Right renal cortex interstitium (tissue), 3 donors: ENCODE data around the gene SORCS1. TPM values are rescaled to one million over a fixed set of nuclear protein-coding genes. Genes with fewer than 3 reads are reported as not detected.

ENCODE experiments used
- DNase-seq, 3 donors: peaks; one replicate each; pipeline ENCODE4 v3.0.0-alpha.2; 2013; ENCODE audit warnings: low read depth in 3 of 3, low spot score in 2 of 3
- polyA plus RNA-seq, 3 donors: library from polyadenylated mRNA; unstranded; fragments of 120-200 nt; gene quantifications; one replicate each; pipeline ENCODE4 v1.2.1, GENCODE V29; 2013; ENCODE audit not compliant: insufficient read length in 3 of 3

Gene SORCS1
- polyA plus RNA-seq = 10 to 100 TPM; 12.0 to 21.6 (median 17.3) TPM

DNA sequence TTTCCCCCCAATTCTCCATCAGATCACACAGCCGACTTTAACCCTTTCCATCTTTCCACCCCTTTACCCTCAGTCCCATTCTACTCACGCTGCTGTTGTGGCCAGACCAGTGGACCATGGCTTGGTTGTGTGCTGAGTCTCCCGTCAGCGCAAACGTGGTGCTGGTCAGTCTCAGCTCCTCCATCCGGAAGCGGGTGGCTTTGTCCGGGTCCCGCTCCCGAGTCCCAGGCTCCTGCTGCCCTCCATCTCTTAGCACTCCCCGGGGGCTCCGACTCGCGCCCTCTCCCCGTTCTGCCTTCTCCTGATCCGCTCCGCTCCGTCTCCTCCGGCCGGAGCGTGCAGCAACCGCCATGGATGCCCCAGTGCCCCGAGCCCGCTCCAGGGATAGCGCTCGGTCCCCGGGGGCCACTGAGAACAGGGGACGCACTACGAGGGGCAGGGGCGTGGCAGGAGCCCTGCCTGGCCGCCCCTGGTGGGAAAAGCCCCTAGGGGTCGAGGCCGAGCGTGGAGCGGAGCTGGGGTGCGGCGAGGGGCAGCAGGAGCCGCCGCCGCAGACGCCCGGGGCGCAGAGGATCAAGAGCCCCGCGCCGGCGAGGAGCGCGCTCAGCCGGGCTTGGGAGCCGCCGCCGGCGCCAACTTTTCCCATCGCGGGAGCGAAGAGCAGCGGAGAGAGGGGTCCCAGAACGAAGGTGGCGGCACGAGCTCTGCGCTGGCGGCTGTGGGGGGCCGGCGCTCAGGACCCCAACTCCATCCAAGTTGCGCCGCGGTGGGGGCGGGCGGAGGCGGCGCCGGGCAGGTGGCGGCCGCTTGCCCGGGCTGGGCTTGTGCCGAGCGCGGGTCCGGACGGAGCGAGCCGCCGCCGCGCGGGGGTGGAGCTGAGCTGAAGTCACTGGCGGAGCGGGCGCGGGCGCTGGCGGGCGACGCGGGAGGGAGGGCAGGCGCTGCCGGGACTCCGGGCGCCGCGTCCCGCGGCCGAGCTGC, at the start of gene SORCS1:
Gene SORCS1 (minus strand): TSS at position 826 of the 981 bp plus-strand sequence.
- DNase-seq = no peak

DNA sequence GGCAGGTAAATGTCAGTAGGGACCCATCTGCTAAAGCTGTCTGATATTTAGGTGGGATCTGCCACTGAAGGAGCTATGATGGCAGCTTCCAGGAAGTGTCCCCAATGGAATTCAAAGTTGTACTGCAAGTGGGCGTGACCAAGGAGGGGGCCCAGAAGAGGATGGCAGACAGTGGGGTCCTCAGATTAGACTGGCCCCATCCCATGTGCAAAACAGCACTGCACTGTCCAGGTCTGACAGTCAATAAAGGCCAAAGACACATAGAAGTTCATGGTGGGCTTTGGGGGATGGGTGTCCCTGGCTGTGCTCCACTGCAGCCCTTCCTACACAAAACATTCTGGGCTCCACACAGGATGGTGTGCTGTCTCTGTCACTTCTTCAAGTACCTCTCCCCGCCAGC, 49.8 kb upstream of the SORCS1 start:
- no peak for DNase-seq

- DNase-seq = no peak
Measured at GRCh38 chr10:107213861-107214260, 49.4 kb upstream of the SORCS1 start.

- DNase-seq = no peak
Measured at GRCh38 chr10:107206833-107207232, 42.3 kb upstream of the SORCS1 start.

GRCh38 chr10:107169516-107169915, 5.0 kb upstream of the SORCS1 start:
- no peak for DNase-seq

GRCh38 chr10:107168738-107169137, 4.2 kb upstream of the SORCS1 start:
- DNase-seq = no peak

- no peak for DNase-seq
Measured at GRCh38 chr10:107166403-107166802, 1.9 kb upstream of the SORCS1 start.

- DNase-seq = no peak
Measured at GRCh38 chr10:107164992-107165391, 486 bp upstream of the SORCS1 start.

GRCh38 chr10:107163076-107163855, 1.2 kb downstream of the SORCS1 start:
- DNase-seq = no peak

DNA sequence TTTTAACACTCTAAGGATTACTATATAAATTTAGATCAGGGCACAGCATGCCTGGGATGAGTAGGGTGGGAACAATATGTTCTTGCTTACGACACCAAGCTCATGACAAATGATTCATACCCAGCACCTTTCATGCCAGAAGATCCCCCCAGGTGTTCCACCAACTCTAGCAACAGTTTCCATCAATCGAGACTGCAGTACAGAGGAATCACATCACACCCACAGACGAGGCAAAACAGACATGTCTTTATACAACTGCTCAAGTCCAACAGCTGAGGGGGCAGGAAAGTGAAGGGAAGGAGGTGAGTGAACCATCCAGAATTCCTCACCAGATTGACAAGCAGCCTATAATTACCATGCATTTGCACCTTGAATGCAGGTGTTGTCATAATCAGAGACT, 3.6 kb downstream of the SORCS1 start:
- DNase-seq = no peak

GRCh38 chr10:107159871-107160270, 4.6 kb downstream of the SORCS1 start:
- DNase-seq = no peak

DNA sequence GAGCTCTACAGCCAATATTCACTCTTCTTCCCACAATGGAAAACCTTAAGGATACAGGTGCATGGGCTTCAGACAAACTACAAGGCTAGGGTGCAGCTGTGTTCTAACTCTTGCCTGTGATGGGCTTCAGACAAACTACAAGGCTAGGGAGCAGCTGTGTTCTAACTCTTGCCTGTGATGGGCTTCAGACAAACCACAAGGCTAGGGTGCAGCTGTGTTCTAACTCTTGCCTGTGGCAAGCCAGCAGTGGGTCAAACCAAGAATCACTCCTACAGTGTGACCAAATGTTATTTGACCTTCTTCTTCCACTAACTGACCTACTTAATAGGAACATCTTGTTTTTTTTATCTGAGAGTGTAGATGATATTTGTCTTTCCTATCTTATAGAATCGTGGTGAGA, 7.4 kb downstream of the SORCS1 start:
- DNase-seq = no peak

- DNase-seq = no peak
Measured at GRCh38 chr10:107152087-107152486, 12.4 kb downstream of the SORCS1 start.

DNA sequence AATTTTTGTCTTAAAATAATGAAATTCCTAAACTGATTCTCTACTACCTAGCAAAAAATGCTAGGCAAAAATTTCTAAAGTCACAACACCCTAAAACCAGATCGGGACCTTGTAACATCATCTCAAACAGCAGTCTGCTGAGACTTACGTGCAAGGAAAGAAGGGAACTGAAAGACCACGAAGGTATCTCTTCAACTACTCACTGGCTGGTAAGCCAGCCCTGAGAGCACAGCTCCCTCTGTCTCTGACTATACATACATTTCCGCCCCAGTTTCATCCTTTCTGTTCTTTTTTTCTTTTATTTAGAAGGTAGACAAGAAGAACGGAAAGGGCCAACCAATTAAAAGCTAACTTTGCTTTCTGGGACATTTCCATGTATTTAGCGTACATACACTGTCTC, 15.6 kb downstream of the SORCS1 start:
- DNase-seq = no peak

GRCh38 chr10:107144490-107144889, 20.0 kb downstream of the SORCS1 start:
- DNase-seq = no peak

DNA sequence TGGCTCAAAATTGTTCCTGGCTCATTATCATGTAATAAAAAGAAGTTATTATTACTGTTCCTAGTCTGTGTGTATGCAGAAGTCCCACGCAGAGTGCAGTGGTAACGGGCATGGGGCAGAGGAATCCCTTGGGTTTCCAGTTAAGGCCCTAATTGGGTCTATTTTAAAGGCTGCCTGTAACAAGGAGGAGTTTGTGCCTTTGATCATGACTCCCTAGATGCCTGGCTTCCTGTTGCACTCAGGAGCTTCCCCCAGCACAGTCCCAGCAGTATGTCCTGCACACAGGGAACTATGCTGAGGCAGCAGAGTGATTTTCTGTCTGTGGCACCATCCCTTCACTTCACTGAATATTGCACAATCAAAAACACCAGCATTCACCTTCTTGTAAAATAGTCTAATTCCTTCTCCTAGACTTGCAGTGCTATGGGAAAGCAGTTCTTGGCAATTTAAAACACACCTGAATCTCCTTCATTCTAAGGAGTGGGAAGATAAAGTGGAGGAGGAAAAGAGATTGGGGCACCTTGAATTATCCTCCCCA, 22.9 kb downstream of the SORCS1 start:
- no peak for DNase-seq

GRCh38 chr10:107139237-107139636, 25.3 kb downstream of the SORCS1 start:
- no peak for DNase-seq

DNA sequence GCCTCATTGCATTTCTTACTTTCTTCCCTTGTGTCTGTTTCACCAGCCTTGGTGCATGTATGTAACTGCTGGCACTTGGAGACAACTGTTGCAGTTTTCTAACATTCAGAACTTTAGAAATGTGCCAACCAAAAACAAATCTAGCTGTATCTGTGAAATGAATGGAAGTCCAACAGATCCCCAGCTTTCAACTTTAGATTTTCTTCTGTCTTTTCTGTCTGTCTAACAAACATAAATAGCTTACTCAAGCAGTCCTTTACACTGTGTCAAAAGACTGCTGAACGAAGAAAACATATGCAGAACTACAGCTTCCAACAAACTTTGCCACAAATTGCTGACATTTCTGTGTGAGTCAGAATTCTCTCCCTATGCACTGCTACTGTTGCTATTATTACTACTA, 30.9 kb downstream of the SORCS1 start:
- DNase-seq = no peak

DNA sequence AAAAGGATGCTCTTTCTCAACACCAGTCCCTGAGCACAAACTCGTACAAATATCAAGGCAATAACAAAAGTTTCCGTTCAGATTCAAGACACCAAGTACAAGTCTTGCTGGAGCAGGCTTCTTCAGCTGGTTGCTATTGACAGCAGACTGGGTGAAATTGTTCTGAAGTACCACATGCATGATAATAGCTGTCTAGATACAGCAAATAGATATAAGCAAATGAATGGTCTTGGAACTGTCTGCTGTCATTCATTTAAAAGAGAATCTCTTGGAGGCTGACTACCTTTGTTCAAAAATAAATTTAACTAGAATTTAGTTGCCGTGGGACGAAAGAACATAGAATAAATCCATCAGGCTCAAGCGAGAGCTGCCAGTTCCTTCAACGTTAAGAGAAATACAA, 35.5 kb downstream of the SORCS1 start:
- no peak for DNase-seq

- no peak for DNase-seq
Measured at GRCh38 chr10:107126512-107127065, 37.9 kb downstream of the SORCS1 start.

DNA sequence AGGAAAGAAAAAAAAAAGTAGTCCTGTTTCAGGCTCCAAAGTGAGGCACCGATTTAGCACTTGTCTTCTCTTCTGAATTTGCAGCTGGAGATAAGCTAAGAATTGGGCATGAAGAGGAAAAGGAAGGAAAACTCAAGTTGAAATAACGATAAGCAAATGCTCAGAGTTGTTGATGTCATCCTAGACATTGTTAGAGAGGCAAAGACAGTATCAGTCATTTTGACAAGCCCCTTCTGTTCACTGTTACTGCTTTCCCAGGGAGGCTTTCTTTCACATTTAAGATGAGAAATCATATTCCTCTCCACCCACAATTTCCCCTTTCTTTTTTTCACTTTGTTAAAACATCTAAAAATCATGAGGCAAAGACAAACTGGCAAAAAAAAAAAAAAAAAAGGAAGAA, 41.8 kb downstream of the SORCS1 start:
- no peak for DNase-seq
